Peyer's patch (tissue), 4 donors: ENCODE data around the gene SERPINB10. TPM values are rescaled to one million over a fixed set of nuclear protein-coding genes. Genes with fewer than 3 reads are reported as not detected.

Experiments used
- DNase-seq, 3 donors: peaks; one replicate each; pipeline ENCODE4 v3.0.0-alpha.2; 2017 to 2019
- H3K27ac ChIP-seq, 4 donors: fragments of 200-600 bp; sonication (generic); one replicate each; pipeline ENCODE4 v1.5.1; 2016 to 2019
- H3K27me3 ChIP-seq, 2 donors: fragments of 200-600 bp; sonication (generic); one replicate each; pipeline ENCODE4 v1.5.1; 2019
- H3K36me3 ChIP-seq, 3 donors: fragments of 200-600 bp; sonication (generic); one replicate each; pipeline ENCODE4 v1.5.1; 2016 to 2019
- H3K4me1 ChIP-seq, 4 donors: fragments of 200-600 bp; sonication (generic); one replicate each; pipeline ENCODE4 v1.5.1; 2016 to 2019
- H3K4me3 ChIP-seq, 4 donors: fragments of 200-600 bp; sonication (generic); 1 replicate in 3 of 4; 2 replicates in 1 of 4; pipeline ENCODE4 v1.5.1; 2016 to 2019; ENCODE audit warnings: mild to moderate bottlenecking in 1 of 4
- H3K9me3 ChIP-seq, 4 donors: fragments of 200-600 bp; sonication (generic); one replicate each; pipeline ENCODE4 v1.5.1; 2016 to 2019; ENCODE audit warnings: mild to moderate bottlenecking in 1 of 4
- CTCF ChIP-seq, 6 experiments: fragments of 450-650 bp in 4 of 6; fragments of 200-600 bp in 2 of 6; sonication (generic) in 1 of 6; IDR thresholded peaks; one replicate each; pipeline ENCODE4 v1.5.1; 2017 to 2019; ENCODE audit warnings: antibody characterized with exemption in 6 of 6, mild to moderate bottlenecking in 3 of 6, moderate library complexity in 1 of 6
- POLR2A ChIP-seq, 2 donors: fragments of 450-650 bp; IDR thresholded peaks; one replicate each; pipeline ENCODE4 v1.5.1; 2017; ENCODE audit warnings: antibody characterized with exemption in 2 of 2, mild to moderate bottlenecking in 2 of 2, moderate library complexity in 2 of 2
- total RNA-seq, 4 donors: library from RNA; depleted of rRNA; stranded (reverse); fragments of >200 nt; gene quantifications; one replicate each; pipeline ENCODE4 v1.1.0, GENCODE V29; 2016

The SERPINB10 gene
- total RNA-seq, 4 donors from 2014 or later, result not detected

- Histone ChIP-seq H3K36me3 (no peaks in the 10 kb centered on the region), H3K4me3 (no peak overlapping the region), H3K4me1 (peaks cover 0 to 5% (median 2%) of the 10 kb centered on the region in 4 donors), H3K27me3 (no peaks in the 10 kb centered on the region), H3K9me3 (no peaks in the 10 kb centered on the region), H3K27ac (no peak overlapping the region)
- TF ChIP-seq CTCF (IDR thresholded peaks at IDR 0.05), result no peak
- TF ChIP-seq POLR2A (IDR thresholded peaks at IDR 0.05), result no peak
- DNase-seq, result no peak
Observed at GRCh38 chr18:63965716-63966330, 58.1 kb downstream of the SERPINB10 start.

- no peaks in the 10 kb centered on the region for H3K27me3 ChIP-seq
- H3K27ac ChIP-seq, result peak within 1 kb of the TSS; percentile 90 to 99 (median 96)
- peak; percentile 86 to 96 (median 95) for DNase-seq
- H3K9me3 ChIP-seq, result no peaks in the 10 kb centered on the region
- H3K36me3 ChIP-seq, result no peaks in the 10 kb centered on the region
- TF ChIP-seq CTCF (IDR thresholded peaks at IDR 0.05), result peak in 1 of 6 experiments; percentile 3
- peak; percentile 90 to 96 for TF ChIP-seq POLR2A (IDR thresholded peaks at IDR 0.05)
- peaks cover 0 to 8% (median 2%) of the 10 kb centered on the region in 4 donors for H3K4me1 ChIP-seq
- H3K4me3 ChIP-seq, result peak within 1 kb of the TSS; percentile 69 to 85 (median 71)
Observed at GRCh38 chr18:63969942-63970808, 62.4 kb downstream of the SERPINB10 start, which contains the start of gene SERPINB8. TSS of gene SERPINB8 (plus strand) at chr18:63970081. CDS start at chr18:63978309, 8,228 bp downstream.

- Histone ChIP-seq H3K27me3 (no peaks in the 10 kb centered on the region), H3K4me3 (peak overlapping the region; percentile 69 to 85 (median 71)), H3K27ac (peak overlapping the region; percentile 90 to 99 (median 96)), H3K36me3 (no peaks in the 10 kb centered on the region), H3K4me1 (peaks cover 0 to 8% (median 2%) of the 10 kb centered on the region in 4 donors), H3K9me3 (no peaks in the 10 kb centered on the region)
- no peak for TF ChIP-seq POLR2A (IDR thresholded peaks at IDR 0.05)
- TF ChIP-seq CTCF (IDR thresholded peaks at IDR 0.05), result no peak
- peak in 2 of 3 donors; percentile 71 to 80 for DNase-seq
Observed at GRCh38 chr18:63970809-63971205, 63.0 kb downstream of the SERPINB10 start.

GRCh38 chr18:63971320-63972001 lies 63.7 kb downstream of the SERPINB10 start:
- Histone ChIP-seq H3K4me3 (peak overlapping the region in 2 of 4 donors; percentile 71 to 85), H3K4me1 (peaks cover 0 to 8% (median 2%) of the 10 kb centered on the region in 4 donors), H3K9me3 (no peaks in the 10 kb centered on the region), H3K27me3 (no peaks in the 10 kb centered on the region), H3K27ac (peak overlapping the region; percentile 90 to 99 (median 96)), H3K36me3 (no peaks in the 10 kb centered on the region)
- DNase-seq, result no peak
- no peak for TF ChIP-seq POLR2A (IDR thresholded peaks at IDR 0.05)
- no peak for TF ChIP-seq CTCF (IDR thresholded peaks at IDR 0.05)

- Histone ChIP-seq H3K4me3 (no peak overlapping the region), H3K27ac (no peak overlapping the region), H3K36me3 (no peaks in the 10 kb centered on the region), H3K4me1 (peaks cover 0 to 8% (median 2%) of the 10 kb centered on the region in 4 donors), H3K9me3 (no peaks in the 10 kb centered on the region), H3K27me3 (no peaks in the 10 kb centered on the region)
- TF ChIP-seq CTCF (IDR thresholded peaks at IDR 0.05) (no peak), POLR2A (IDR thresholded peaks at IDR 0.05) (no peak)
- DNase-seq, result no peak
Observed at GRCh38 chr18:63972002-63972376, 64.2 kb downstream of the SERPINB10 start.
